Heart left ventricle (tissue), 13 donors: Measurements from ENCODE around the gene NINJ2.

ENCODE experiments used
- POLR2A ChIP-seq, 2 donors: fragments of 450-650 bp; IDR thresholded peaks; one replicate each; pipeline ENCODE4 v1.6.1; 2017; ENCODE audit warnings: antibody characterized with exemption in 2 of 2, mild to moderate bottlenecking in 2 of 2, moderate library complexity in 2 of 2
- TF ChIP-seq, protein P1 (sequence below), 12 donors: fragments of 200-600 bp; sonication (generic) in 4 of 12; IDR thresholded peaks; one replicate each; pipeline versions ENCODE4 v1.5.0 to v1.8.0; 2018 to 2022; ENCODE audit warnings: antibody characterized with exemption in 12 of 12, mild to moderate bottlenecking in 5 of 12
- donor health status: ischemic (EF 13 %, LVEDD 7.1; RV severe dilation, severe dysfunction).
- donor health status: DM: no; HTN: yes; CAD: no.
- donor health status: DM: no; HTN: no; CAD: no.
- donor health status: ischemic (EF 25% LVEDD 6.9; RV normal size, moderate dysfunction).
- donor health status: ischemic (EF 25% LVEDD 5.7; RV mildly dilated, moderate dysfunction).
- donor health status: ischemic (EF 35%, LVEDD 5.7; RV mildly dilated, moderate dysfunction).
- donor health status: nonischemic (EF 11% LVEDD 7.7; RV severe dilation, severe dysfunction).
- donor health status: DM: yes; HTN: yes; CAD: no.
- donor health status: PGD.
- donor health status: ischemic (EF 29% LVEDD 5.4; RV normal size, mild dysfunction).
- donor health status: nonischemic (EF 23%, LVEDD 6.1; RV moderate dilation, normal function).

DNA sequence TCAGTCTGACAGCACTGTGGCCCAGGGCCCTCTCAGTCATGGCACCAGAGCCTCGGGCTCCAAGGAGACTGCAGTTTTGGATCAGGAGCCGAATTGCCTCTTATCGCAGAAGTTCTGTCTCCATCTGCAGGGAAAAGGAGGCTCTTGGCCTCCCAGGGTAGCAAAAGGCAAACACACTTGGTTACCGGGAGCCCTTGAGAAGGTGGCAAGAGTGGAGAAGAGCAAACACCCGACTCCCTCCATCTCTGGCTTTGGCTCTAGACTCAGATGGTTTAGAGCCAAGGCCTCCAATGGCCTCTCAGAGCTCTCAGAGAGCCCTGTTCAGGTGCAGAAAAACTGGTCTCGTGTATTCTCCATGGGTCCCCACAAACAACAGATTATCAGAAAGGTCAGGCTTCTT is 44.6 kb downstream of the NINJ2 start:
- TF ChIP-seq, protein P1, sequence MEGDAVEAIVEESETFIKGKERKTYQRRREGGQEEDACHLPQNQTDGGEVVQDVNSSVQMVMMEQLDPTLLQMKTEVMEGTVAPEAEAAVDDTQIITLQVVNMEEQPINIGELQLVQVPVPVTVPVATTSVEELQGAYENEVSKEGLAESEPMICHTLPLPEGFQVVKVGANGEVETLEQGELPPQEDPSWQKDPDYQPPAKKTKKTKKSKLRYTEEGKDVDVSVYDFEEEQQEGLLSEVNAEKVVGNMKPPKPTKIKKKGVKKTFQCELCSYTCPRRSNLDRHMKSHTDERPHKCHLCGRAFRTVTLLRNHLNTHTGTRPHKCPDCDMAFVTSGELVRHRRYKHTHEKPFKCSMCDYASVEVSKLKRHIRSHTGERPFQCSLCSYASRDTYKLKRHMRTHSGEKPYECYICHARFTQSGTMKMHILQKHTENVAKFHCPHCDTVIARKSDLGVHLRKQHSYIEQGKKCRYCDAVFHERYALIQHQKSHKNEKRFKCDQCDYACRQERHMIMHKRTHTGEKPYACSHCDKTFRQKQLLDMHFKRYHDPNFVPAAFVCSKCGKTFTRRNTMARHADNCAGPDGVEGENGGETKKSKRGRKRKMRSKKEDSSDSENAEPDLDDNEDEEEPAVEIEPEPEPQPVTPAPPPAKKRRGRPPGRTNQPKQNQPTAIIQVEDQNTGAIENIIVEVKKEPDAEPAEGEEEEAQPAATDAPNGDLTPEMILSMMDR (IDR thresholded peaks at IDR 0.05): no peak
- no peak for TF ChIP-seq POLR2A (IDR thresholded peaks at IDR 0.05)
